AG08395 (cell line): ENCODE results near the gene TNFRSF11A.

Experiments used
- DNase-seq: peaks from one replicate; pipeline ENCODE4 v3.0.0; 2012; ENCODE audit warnings: mixed read lengths, low spot score

TNFRSF11A gene

GRCh38 chr18:62324917-62325805 is at the start of gene TNFRSF11A:
TSS of gene TNFRSF11A (plus strand) at chr18:62325310. CDS start at chr18:62325353, 43 bp downstream.
- DNase-seq = no peak

- DNase-seq = no peak
Observed at GRCh38 chr18:62277045-62277444, 48.1 kb upstream of the TNFRSF11A start.

GRCh38 chr18:62279561-62279960 is 45.5 kb upstream of the TNFRSF11A start:
- DNase-seq = no peak

GRCh38 chr18:62280058-62280457 is 45.1 kb upstream of the TNFRSF11A start:
- DNase-seq = no peak

GRCh38 chr18:62280786-62281185 is 44.3 kb upstream of the TNFRSF11A start:
- no peak for DNase-seq

GRCh38 chr18:62281684-62282083 is 43.4 kb upstream of the TNFRSF11A start:
- DNase-seq = peak; percentile 43

GRCh38 chr18:62282188-62282629 is 42.9 kb upstream of the TNFRSF11A start:
- DNase-seq = peak; percentile 53

GRCh38 chr18:62284637-62285036 is 40.5 kb upstream of the TNFRSF11A start:
- DNase-seq = no peak

GRCh38 chr18:62285281-62285680 is 39.8 kb upstream of the TNFRSF11A start:
- DNase-seq = no peak

- DNase-seq = no peak
Observed at GRCh38 chr18:62287781-62288664, 37.1 kb upstream of the TNFRSF11A start.

- no peak for DNase-seq
Observed at GRCh38 chr18:62288665-62289008, 36.5 kb upstream of the TNFRSF11A start.

GRCh38 chr18:62289047-62289446 is 36.1 kb upstream of the TNFRSF11A start:
- DNase-seq = no peak

GRCh38 chr18:62294073-62294472 is 31.0 kb upstream of the TNFRSF11A start:
- no peak for DNase-seq

GRCh38 chr18:62300359-62300963 is 24.6 kb upstream of the TNFRSF11A start:
- DNase-seq = no peak

- no peak for DNase-seq
Observed at GRCh38 chr18:62301322-62301721, 23.8 kb upstream of the TNFRSF11A start.

GRCh38 chr18:62312851-62313250 is 12.3 kb upstream of the TNFRSF11A start:
- DNase-seq = no peak

GRCh38 chr18:62318228-62319180 is 6.6 kb upstream of the TNFRSF11A start:
- no peak for DNase-seq

- DNase-seq = no peak
Observed at GRCh38 chr18:62321201-62321600, 3.9 kb upstream of the TNFRSF11A start.

- no peak for DNase-seq
Observed at GRCh38 chr18:62323483-62324180, 1.5 kb upstream of the TNFRSF11A start.

GRCh38 chr18:62324181-62324828 is 805 bp upstream of the TNFRSF11A start:
- DNase-seq = no peak
